ENCODE measurements around the gene EPHB2. TPM values are rescaled to one million over a fixed set of nuclear protein-coding genes. Genes with fewer than 3 reads are reported as not detected.
A peak's percentile ranks its signal among the peaks of the same experiment; 100 is the strongest.

The EPHB2 gene
- 30.7 TPM for polyA plus RNA-seq (2013, experiment 1 of 2)
- 31.2 TPM for polyA plus RNA-seq (2013, experiment 2 of 2)

DNA sequence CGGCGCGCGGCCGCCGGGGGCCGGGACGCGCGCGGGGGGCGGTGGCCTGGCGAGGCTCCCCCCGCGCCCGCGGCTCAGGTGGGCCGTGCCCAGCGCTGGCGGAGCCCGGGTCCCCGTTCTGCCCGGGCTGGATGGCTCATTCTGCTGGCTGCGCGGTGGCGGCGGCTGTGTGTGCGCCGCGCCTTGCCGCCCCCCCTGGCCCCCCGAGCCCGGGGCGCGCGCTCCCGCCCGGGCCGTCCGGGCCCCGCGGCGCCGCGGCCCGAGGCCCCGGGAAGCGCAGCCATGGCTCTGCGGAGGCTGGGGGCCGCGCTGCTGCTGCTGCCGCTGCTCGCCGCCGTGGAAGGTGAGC, at the start of gene EPHB2:
EPHB2 (plus strand) TSS at position 139 of the 349 bp plus-strand sequence; CDS start at position 283, 144 bp downstream.
- Histone ChIP-seq H4K91ac (ENCODE audit: low read length) (no peak within 1 kb of the TSS), H3K9ac (ENCODE audit: low read length) (no peak within 1 kb of the TSS), H2BK12ac (ENCODE audit: low read length in 2 of 2) (peak within 1 kb of the TSS in 1 of 2 experiments; percentile 88), H3K27me3 (ENCODE audit: control insufficient read depth in 1 of 2, insufficient read depth in 1 of 2, low read length in 2 of 2) (peaks cover 0 to 58% of the 10 kb centered on the region in 2 experiments), H2BK120ac (ENCODE audit: low read depth, low read length) (peak within 1 kb of the TSS; percentile 98), H2AFZ (ENCODE audit: low read depth, low read length) (no peak within 1 kb of the TSS), H3K79me1 (replicated peaks; ENCODE audit: low read length, poor library complexity, severe bottlenecking) (peaks cover 5% of the 10 kb centered on the region), H3K27ac (ENCODE audit: low read length, poor library complexity, severe bottlenecking) (no peak within 1 kb of the TSS), H3K4me3 (ENCODE audit: insufficient read depth in 1 of 2, low read depth in 1 of 2, low read length in 2 of 2) (peak within 1 kb of the TSS; percentile 46 to 75), H3K18ac (ENCODE audit: low read depth in 1 of 2, low read length in 2 of 2) (peak within 1 kb of the TSS; percentile 60 to 89), H2BK15ac (ENCODE audit: low read depth, poor library complexity, severe bottlenecking) (peak within 1 kb of the TSS; percentile 88), H3K36me3 (ENCODE audit: control insufficient read depth in 1 of 2, insufficient read depth in 2 of 2, low read depth in 1 of 2, low read length in 2 of 2) (peaks cover 0 to 19% of the 10 kb centered on the region in 2 experiments), H3K9me3 (ENCODE audit: control insufficient read depth, low read length) (no peaks in the 10 kb centered on the region), H3K4ac (ENCODE audit: low read depth in 1 of 2, low read length in 2 of 2) (peak within 1 kb of the TSS in 1 of 2 experiments; percentile 64), H2AK5ac (ENCODE audit: low read length, severe bottlenecking) (no peak within 1 kb of the TSS), H3K4me1 (ENCODE audit: control insufficient read depth, insufficient read depth, low read depth, low read length) (peaks cover 28% of the 10 kb centered on the region), H3K4me2 (ENCODE audit: low read length, poor library complexity, severe bottlenecking) (peak within 1 kb of the TSS; percentile 78), H3K14ac (ENCODE audit: low read length in 2 of 2) (peak within 1 kb of the TSS in 1 of 2 experiments; percentile 46), H2BK5ac (ENCODE audit: low read depth, low read length, poor library complexity, severe bottlenecking) (peak within 1 kb of the TSS; percentile 95), H3K23ac (ENCODE audit: low read length in 2 of 2) (peak within 1 kb of the TSS in 1 of 2 experiments; percentile 81), H4K8ac (ENCODE audit: low read length) (peak within 1 kb of the TSS; percentile 47)
- no CpG with 5 or more reads among the region's 55 CpGs for WGBS
- peak; percentile 53 for DNase-seq

GRCh38 chr1:22661880-22662279, 48.8 kb upstream of the EPHB2 start:
- no peak overlapping the region for H3K4ac ChIP-seq (ENCODE audit: low read depth in 1 of 2, low read length in 2 of 2)
- H3K36me3 ChIP-seq (ENCODE audit: control insufficient read depth in 1 of 2, insufficient read depth in 2 of 2, low read depth in 1 of 2, low read length in 2 of 2): no peaks in the 10 kb centered on the region
- no peak overlapping the region for H3K18ac ChIP-seq (ENCODE audit: low read depth in 1 of 2, low read length in 2 of 2)
- no peak overlapping the region for H2AFZ ChIP-seq (ENCODE audit: low read depth, low read length)
- H4K91ac ChIP-seq (ENCODE audit: low read length): no peak overlapping the region
- no peak overlapping the region for H3K27ac ChIP-seq (ENCODE audit: low read length, poor library complexity, severe bottlenecking)
- H3K9ac ChIP-seq (ENCODE audit: low read length): no peak overlapping the region
- no peak overlapping the region for H3K4me2 ChIP-seq (ENCODE audit: low read length, poor library complexity, severe bottlenecking)
- no peak overlapping the region for H2BK5ac ChIP-seq (ENCODE audit: low read depth, low read length, poor library complexity, severe bottlenecking)
- H2BK120ac ChIP-seq (ENCODE audit: low read depth, low read length): no peak overlapping the region
- H2BK12ac ChIP-seq (ENCODE audit: low read length in 2 of 2): no peak overlapping the region
- H3K27me3 ChIP-seq (ENCODE audit: control insufficient read depth in 1 of 2, insufficient read depth in 1 of 2, low read length in 2 of 2): peaks cover 49 to 93% of the 10 kb centered on the region in 2 experiments
- H2BK15ac ChIP-seq (ENCODE audit: low read depth, poor library complexity, severe bottlenecking): no peak overlapping the region
- DNase-seq: no peak
- no peak overlapping the region for H2AK5ac ChIP-seq (ENCODE audit: low read length, severe bottlenecking)
- H3K4me1 ChIP-seq (ENCODE audit: control insufficient read depth, insufficient read depth, low read depth, low read length): no peaks in the 10 kb centered on the region
- H3K9me3 ChIP-seq (ENCODE audit: control insufficient read depth, low read length): no peaks in the 10 kb centered on the region
- H3K23ac ChIP-seq (ENCODE audit: low read length in 2 of 2): no peak overlapping the region
- H3K14ac ChIP-seq (ENCODE audit: low read length in 2 of 2): no peak overlapping the region
- 74% methylated on average over 2 of the region's 2 CpGs for WGBS
- H4K8ac ChIP-seq (ENCODE audit: low read length): no peak overlapping the region
- no peak overlapping the region for H3K4me3 ChIP-seq (ENCODE audit: insufficient read depth in 1 of 2, low read depth in 1 of 2, low read length in 2 of 2)
- no peaks in the 10 kb centered on the region for H3K79me1 ChIP-seq (replicated peaks; ENCODE audit: low read length, poor library complexity, severe bottlenecking)

- WGBS: 84% methylated on average over 5 of the region's 5 CpGs
- no peak overlapping the region for H3K18ac ChIP-seq (ENCODE audit: low read depth in 1 of 2, low read length in 2 of 2)
- no peak overlapping the region for H4K91ac ChIP-seq (ENCODE audit: low read length)
- no peak overlapping the region for H3K14ac ChIP-seq (ENCODE audit: low read length in 2 of 2)
- H3K9ac ChIP-seq (ENCODE audit: low read length): no peak overlapping the region
- no peak overlapping the region for H3K4ac ChIP-seq (ENCODE audit: low read depth in 1 of 2, low read length in 2 of 2)
- no peaks in the 10 kb centered on the region for H3K79me1 ChIP-seq (replicated peaks; ENCODE audit: low read length, poor library complexity, severe bottlenecking)
- no peak overlapping the region for H3K23ac ChIP-seq (ENCODE audit: low read length in 2 of 2)
- no peak overlapping the region for H3K4me3 ChIP-seq (ENCODE audit: insufficient read depth in 1 of 2, low read depth in 1 of 2, low read length in 2 of 2)
- H3K27ac ChIP-seq (ENCODE audit: low read length, poor library complexity, severe bottlenecking): no peak overlapping the region
- peaks cover 51 to 93% of the 10 kb centered on the region in 2 experiments for H3K27me3 ChIP-seq (ENCODE audit: control insufficient read depth in 1 of 2, insufficient read depth in 1 of 2, low read length in 2 of 2)
- no peak overlapping the region for H2BK120ac ChIP-seq (ENCODE audit: low read depth, low read length)
- no peak overlapping the region for H2BK12ac ChIP-seq (ENCODE audit: low read length in 2 of 2)
- no peak overlapping the region for H2BK15ac ChIP-seq (ENCODE audit: low read depth, poor library complexity, severe bottlenecking)
- no peak overlapping the region for H3K4me2 ChIP-seq (ENCODE audit: low read length, poor library complexity, severe bottlenecking)
- H4K8ac ChIP-seq (ENCODE audit: low read length): no peak overlapping the region
- H2AK5ac ChIP-seq (ENCODE audit: low read length, severe bottlenecking): no peak overlapping the region
- DNase-seq: no peak
- no peaks in the 10 kb centered on the region for H3K9me3 ChIP-seq (ENCODE audit: control insufficient read depth, low read length)
- no peaks in the 10 kb centered on the region for H3K4me1 ChIP-seq (ENCODE audit: control insufficient read depth, insufficient read depth, low read depth, low read length)
- H2AFZ ChIP-seq (ENCODE audit: low read depth, low read length): no peak overlapping the region
- H3K36me3 ChIP-seq (ENCODE audit: control insufficient read depth in 1 of 2, insufficient read depth in 2 of 2, low read depth in 1 of 2, low read length in 2 of 2): no peaks in the 10 kb centered on the region
- H2BK5ac ChIP-seq (ENCODE audit: low read depth, low read length, poor library complexity, severe bottlenecking): no peak overlapping the region
Observed at GRCh38 chr1:22662318-22662717, 48.3 kb upstream of the EPHB2 start.

DNA sequence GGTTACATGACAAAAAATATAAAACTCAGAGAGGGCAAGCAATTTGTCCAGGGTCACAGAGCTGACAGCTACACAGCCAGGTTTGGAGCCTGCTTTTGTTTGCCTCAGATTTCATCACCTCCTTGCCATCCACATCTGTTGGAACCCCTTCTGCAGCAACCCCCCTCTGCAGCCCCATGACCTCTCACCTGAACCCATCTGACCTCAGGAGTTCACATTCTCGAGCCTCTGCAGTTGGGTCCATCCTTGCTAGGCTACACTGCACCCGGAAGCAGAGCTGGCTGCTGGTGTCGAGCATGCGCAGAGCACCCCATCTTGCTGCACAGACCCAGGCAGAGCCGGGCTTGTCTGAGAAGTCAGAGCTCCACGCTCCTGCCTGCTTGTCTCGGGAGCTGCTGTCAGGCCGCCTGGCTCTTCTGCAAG, 47.6 kb upstream of the EPHB2 start:
- Histone ChIP-seq H3K4me2 (ENCODE audit: low read length, poor library complexity, severe bottlenecking) (no peak overlapping the region), H2BK12ac (ENCODE audit: low read length in 2 of 2) (no peak overlapping the region), H2AK5ac (ENCODE audit: low read length, severe bottlenecking) (no peak overlapping the region), H3K9me3 (ENCODE audit: control insufficient read depth, low read length) (no peaks in the 10 kb centered on the region), H4K91ac (ENCODE audit: low read length) (no peak overlapping the region), H2BK120ac (ENCODE audit: low read depth, low read length) (no peak overlapping the region), H3K14ac (ENCODE audit: low read length in 2 of 2) (no peak overlapping the region), H3K4me1 (ENCODE audit: control insufficient read depth, insufficient read depth, low read depth, low read length) (no peaks in the 10 kb centered on the region), H2AFZ (ENCODE audit: low read depth, low read length) (no peak overlapping the region), H3K18ac (ENCODE audit: low read depth in 1 of 2, low read length in 2 of 2) (no peak overlapping the region), H4K8ac (ENCODE audit: low read length) (no peak overlapping the region), H2BK15ac (ENCODE audit: low read depth, poor library complexity, severe bottlenecking) (no peak overlapping the region), H3K4ac (ENCODE audit: low read depth in 1 of 2, low read length in 2 of 2) (no peak overlapping the region), H3K23ac (ENCODE audit: low read length in 2 of 2) (no peak overlapping the region), H3K27me3 (ENCODE audit: control insufficient read depth in 1 of 2, insufficient read depth in 1 of 2, low read length in 2 of 2) (peaks cover 52 to 93% of the 10 kb centered on the region in 2 experiments), H3K4me3 (ENCODE audit: insufficient read depth in 1 of 2, low read depth in 1 of 2, low read length in 2 of 2) (no peak overlapping the region), H3K27ac (ENCODE audit: low read length, poor library complexity, severe bottlenecking) (no peak overlapping the region), H3K79me1 (replicated peaks; ENCODE audit: low read length, poor library complexity, severe bottlenecking) (no peaks in the 10 kb centered on the region), H3K9ac (ENCODE audit: low read length) (no peak overlapping the region), H2BK5ac (ENCODE audit: low read depth, low read length, poor library complexity, severe bottlenecking) (no peak overlapping the region), H3K36me3 (ENCODE audit: control insufficient read depth in 1 of 2, insufficient read depth in 2 of 2, low read depth in 1 of 2, low read length in 2 of 2) (no peaks in the 10 kb centered on the region)
- 84% methylated on average over 8 of the region's 8 CpGs for WGBS
- no peak for DNase-seq

Measured in mesenchymal stem cell (in vitro differentiated cells and primary cell).